ENCODE data around the gene LPCAT1.

DNA sequence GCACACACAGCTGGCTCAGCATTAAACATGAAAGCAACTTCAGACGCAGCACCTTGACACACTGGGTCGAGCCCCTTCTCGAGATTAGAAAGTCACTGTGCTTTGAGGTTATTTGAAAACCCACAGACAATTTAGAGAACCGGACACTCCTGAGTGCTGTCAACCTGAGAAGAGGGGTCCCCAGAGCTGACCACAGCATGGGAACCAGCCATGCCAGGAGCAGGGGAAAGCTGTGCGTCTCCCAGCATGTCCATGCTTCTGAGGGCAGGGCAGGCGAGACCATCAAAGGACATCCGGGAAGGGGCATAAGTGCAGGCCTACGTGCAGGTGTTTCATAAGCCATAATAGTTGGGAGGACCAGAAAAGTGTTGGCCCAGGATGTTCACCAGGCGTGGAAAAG is 99.0 kb downstream of the LPCAT1 start:
- TF ChIP-seq, protein P1, sequence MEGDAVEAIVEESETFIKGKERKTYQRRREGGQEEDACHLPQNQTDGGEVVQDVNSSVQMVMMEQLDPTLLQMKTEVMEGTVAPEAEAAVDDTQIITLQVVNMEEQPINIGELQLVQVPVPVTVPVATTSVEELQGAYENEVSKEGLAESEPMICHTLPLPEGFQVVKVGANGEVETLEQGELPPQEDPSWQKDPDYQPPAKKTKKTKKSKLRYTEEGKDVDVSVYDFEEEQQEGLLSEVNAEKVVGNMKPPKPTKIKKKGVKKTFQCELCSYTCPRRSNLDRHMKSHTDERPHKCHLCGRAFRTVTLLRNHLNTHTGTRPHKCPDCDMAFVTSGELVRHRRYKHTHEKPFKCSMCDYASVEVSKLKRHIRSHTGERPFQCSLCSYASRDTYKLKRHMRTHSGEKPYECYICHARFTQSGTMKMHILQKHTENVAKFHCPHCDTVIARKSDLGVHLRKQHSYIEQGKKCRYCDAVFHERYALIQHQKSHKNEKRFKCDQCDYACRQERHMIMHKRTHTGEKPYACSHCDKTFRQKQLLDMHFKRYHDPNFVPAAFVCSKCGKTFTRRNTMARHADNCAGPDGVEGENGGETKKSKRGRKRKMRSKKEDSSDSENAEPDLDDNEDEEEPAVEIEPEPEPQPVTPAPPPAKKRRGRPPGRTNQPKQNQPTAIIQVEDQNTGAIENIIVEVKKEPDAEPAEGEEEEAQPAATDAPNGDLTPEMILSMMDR (IDR thresholded peaks at IDR 0.05; ENCODE audit: extremely low read depth in 1 of 2, insufficient read depth in 1 of 2, low read depth in 1 of 2, low read length in 2 of 2), result no peak
- TF ChIP-seq JUN (IDR thresholded peaks at IDR 0.05; ENCODE audit: borderline replicate concordance, insufficient read depth, insufficient read length, low read depth), result no peak
- TF ChIP-seq POLR2A (IDR thresholded peaks at IDR 0.05; ENCODE audit: low read depth, low read length), result no peak
